HEK293 (cell line): ENCODE measurements around the gene TEX261.

Experiments
- FEZF1 ChIP-seq: fragments of 450-650 bp; formaldehyde crosslinking; IDR thresholded peaks from 2 replicates; pipeline ENCODE4 v1.5.1; 2016; ENCODE audit warnings: missing biosample characterization, missing genetic modification characterization
- REPIN1 ChIP-seq: fragments of 450-650 bp; formaldehyde crosslinking; IDR thresholded peaks from 2 replicates; pipeline ENCODE4 v1.5.1; 2017; ENCODE audit warnings: missing biosample characterization, missing genetic modification characterization, low read depth
- YY1 ChIP-seq: fragments of 450-650 bp; formaldehyde crosslinking; IDR thresholded peaks from 2 replicates; pipeline ENCODE4 v1.5.1; 2018; ENCODE audit warnings: missing biosample characterization, missing genetic modification characterization
- ZBTB8A ChIP-seq: fragments of 450-650 bp; formaldehyde crosslinking; IDR thresholded peaks from 2 replicates; pipeline ENCODE4 v1.5.1; 2016; ENCODE audit warnings: missing biosample characterization, missing genetic modification characterization
- ZFP69B ChIP-seq: fragments of 450-650 bp; formaldehyde crosslinking; IDR thresholded peaks from 2 replicates; pipeline ENCODE4 v1.5.1; 2016; ENCODE audit warnings: missing biosample characterization, missing genetic modification characterization
- ZNF302 ChIP-seq: fragments of 450-650 bp; formaldehyde crosslinking; IDR thresholded peaks from 2 replicates; pipeline ENCODE4 v1.5.1; 2016; ENCODE audit warnings: missing biosample characterization, missing genetic modification characterization, low read depth
- ZNF391 ChIP-seq: fragments of 450-650 bp; formaldehyde crosslinking; IDR thresholded peaks from 2 replicates; pipeline ENCODE4 v1.5.1; 2016; ENCODE audit warnings: low read depth, missing biosample characterization, missing genetic modification characterization, borderline replicate concordance
- ZNF404 ChIP-seq: fragments of 450-650 bp; formaldehyde crosslinking; IDR thresholded peaks from 2 replicates; pipeline ENCODE4 v1.5.1; 2017; ENCODE audit warnings: missing biosample characterization, missing genetic modification characterization
- TF ChIP-seq, protein P1 (sequence below): fragments of 450-650 bp; formaldehyde crosslinking; IDR thresholded peaks from 2 replicates; pipeline ENCODE4 v1.5.1; 2016; ENCODE audit warnings: missing biosample characterization, missing genetic modification characterization
- TF ChIP-seq, protein P2 (sequence below): fragments of 450-650 bp; formaldehyde crosslinking; IDR thresholded peaks from 2 replicates; pipeline ENCODE4 v1.5.1; 2016; ENCODE audit warnings: missing biosample characterization, missing genetic modification characterization

DNA sequence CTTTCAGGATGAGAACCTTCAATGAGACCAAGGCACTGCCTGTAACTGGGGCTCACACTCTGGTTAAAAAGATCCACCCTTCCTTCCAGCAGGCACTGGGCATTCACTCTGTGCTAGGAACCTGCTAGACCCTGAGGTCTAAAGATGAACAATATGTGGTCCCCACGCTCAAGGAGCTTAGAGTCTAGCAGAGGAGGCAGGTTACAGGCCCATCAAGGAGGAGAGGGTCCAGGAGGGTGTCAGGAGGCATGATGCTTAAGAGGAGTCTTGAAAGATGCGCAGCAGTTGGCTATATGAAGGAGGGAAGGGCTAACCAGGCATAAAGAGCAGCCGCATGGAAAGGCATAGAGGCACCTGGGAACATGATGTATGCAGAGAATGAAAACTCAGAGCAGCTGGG lies 11.7 kb downstream of the TEX261 start:
- TF ChIP-seq, protein P1, sequence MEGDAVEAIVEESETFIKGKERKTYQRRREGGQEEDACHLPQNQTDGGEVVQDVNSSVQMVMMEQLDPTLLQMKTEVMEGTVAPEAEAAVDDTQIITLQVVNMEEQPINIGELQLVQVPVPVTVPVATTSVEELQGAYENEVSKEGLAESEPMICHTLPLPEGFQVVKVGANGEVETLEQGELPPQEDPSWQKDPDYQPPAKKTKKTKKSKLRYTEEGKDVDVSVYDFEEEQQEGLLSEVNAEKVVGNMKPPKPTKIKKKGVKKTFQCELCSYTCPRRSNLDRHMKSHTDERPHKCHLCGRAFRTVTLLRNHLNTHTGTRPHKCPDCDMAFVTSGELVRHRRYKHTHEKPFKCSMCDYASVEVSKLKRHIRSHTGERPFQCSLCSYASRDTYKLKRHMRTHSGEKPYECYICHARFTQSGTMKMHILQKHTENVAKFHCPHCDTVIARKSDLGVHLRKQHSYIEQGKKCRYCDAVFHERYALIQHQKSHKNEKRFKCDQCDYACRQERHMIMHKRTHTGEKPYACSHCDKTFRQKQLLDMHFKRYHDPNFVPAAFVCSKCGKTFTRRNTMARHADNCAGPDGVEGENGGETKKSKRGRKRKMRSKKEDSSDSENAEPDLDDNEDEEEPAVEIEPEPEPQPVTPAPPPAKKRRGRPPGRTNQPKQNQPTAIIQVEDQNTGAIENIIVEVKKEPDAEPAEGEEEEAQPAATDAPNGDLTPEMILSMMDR (tag by site-specific recombination) = no peak
- TF ChIP-seq ZFP69B (tag by site-specific recombination) (no peak), ZNF302 (tag by site-specific recombination) (no peak), ZNF391 (tag by site-specific recombination) (no peak), ZBTB8A (no peak), REPIN1 (tag by site-specific recombination) (no peak), YY1 (no peak), ZNF404 (tag by site-specific recombination) (no peak), FEZF1 (no peak)
- TF ChIP-seq, protein P2, sequence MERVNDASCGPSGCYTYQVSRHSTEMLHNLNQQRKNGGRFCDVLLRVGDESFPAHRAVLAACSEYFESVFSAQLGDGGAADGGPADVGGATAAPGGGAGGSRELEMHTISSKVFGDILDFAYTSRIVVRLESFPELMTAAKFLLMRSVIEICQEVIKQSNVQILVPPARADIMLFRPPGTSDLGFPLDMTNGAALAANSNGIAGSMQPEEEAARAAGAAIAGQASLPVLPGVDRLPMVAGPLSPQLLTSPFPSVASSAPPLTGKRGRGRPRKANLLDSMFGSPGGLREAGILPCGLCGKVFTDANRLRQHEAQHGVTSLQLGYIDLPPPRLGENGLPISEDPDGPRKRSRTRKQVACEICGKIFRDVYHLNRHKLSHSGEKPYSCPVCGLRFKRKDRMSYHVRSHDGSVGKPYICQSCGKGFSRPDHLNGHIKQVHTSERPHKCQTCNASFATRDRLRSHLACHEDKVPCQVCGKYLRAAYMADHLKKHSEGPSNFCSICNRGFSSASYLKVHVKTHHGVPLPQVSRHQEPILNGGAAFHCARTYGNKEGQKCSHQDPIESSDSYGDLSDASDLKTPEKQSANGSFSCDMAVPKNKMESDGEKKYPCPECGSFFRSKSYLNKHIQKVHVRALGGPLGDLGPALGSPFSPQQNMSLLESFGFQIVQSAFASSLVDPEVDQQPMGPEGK (tag by site-specific recombination) = no peak
